Activated CD4-positive, alpha-beta T cell treated with anti-CD3 and anti-CD28 coated beads, Interleukin-2, amount 50 U/mL, for 1 hour (primary cell): ENCODE measurements around the gene PATL2.
"Not testable (repeated sequence)": the region's sequence is repeated elsewhere in the genome, so short reads cannot be mapped to it uniquely, and the experiment has no call there.

Experiments used
- DNase-seq: peaks from one replicate; pipeline ENCODE4 v3.0.0-alpha.2; 2020

The PATL2 gene

GRCh38 chr15:44641651-44642050, 69.5 kb downstream of the PATL2 start:
- DNase-seq = no peak

DNA sequence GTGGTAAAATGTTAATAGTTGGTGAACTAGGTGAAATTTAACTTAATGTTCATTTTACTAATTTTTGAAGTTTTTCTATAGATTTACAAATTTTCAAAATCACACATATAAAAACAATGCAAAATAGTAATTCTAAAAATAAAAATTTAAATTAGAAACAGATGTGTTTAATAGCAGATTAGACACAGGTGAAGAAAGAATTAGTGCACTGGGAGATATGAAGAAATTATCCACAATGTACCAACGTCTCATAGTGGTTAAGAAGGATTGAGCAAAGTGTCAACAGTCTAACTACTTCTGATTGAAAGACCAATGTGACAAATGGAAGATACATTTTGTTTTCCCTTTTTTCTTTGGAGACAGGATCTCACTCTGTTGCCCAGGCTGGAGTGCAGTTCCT, 74.1 kb downstream of the PATL2 start:
- no peak for DNase-seq

- no peak for DNase-seq
Observed at GRCh38 chr15:44633603-44634002, 77.5 kb downstream of the PATL2 start.

- DNase-seq = not testable (repeated sequence)
Observed at GRCh38 chr15:44625286-44625685, 85.8 kb downstream of the PATL2 start.

DNA sequence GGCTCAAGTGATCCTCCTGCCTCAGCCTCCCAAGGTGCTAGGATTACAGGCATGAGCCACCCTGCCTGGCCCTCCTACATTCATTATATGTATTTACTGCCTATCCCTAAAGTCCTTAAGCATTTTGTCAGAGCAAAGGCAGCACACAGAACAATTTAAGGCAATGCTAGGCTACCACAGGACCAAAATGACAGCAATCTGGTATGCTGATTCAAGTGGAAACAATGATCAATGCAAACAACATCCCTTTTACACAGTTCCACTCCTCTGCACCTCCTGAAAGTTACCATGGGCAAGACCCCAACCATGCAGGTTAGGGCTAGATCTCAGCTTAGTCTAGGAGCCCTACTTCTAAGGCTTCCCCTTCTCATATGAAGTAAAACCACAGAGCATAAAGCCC, 87.9 kb downstream of the PATL2 start:
- DNase-seq = no peak

DNA sequence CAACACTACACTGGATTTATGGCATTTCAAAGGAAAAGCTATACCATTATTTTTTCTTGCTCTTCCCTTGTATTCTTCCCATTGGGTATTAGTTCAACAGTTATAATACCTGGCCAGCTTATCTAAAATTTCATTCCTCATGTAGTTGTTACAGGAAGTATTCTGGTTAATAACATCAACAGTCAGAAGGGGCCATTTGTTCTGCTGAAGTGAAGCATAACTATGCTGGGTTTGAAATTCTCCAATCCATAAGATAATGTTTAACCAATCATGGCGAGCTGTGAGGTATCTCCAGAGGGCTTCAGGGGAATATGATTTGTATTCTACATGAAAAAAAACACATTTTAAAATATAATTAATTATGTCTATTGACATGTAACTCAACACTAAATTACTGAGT, 91.0 kb downstream of the PATL2 start:
- no peak for DNase-seq

GRCh38 chr15:44616974-44617373, 94.1 kb downstream of the PATL2 start:
- no peak for DNase-seq
